NB4 (cell line): ENCODE measurements around the gene ATG12.

Source experiments
- POLR2A ChIP-seq: IDR thresholded peaks from 2 replicates; pipeline ENCODE4 v1.6.1; 2011; ENCODE audit warnings: mild to moderate bottlenecking; ENCODE audit not compliant: insufficient read length; ENCODE audit errors: extremely low read depth
- TF ChIP-seq, protein P1 (sequence below): IDR thresholded peaks from one replicate; pipeline ENCODE4 v1.5.1; 2012; ENCODE audit warnings: low read depth, low read length
- TF ChIP-seq, protein P2 (sequence below): IDR thresholded peaks from 2 replicates; pipeline ENCODE4 v1.6.1; 2011; ENCODE audit warnings: low read depth, low read length

DNA sequence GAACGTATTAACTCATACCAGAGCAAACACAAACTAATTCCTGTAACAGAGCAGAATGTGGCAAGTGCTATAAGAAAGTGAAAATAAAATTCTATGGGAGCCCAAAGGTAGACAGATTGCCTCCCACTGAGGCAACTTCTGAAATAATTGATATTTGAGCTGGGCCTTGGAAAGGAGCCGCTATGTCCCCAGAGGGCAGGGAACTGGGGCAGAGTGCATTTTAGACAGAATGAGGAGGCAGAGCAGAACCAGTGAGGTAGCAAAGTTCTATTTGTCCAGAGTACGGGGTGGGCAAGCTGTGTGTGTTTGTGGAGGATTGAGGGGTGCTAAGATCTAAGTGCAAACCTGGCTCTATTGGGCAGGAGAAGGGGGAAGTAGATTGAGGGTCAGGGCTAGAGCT, 44.7 kb downstream of the ATG12 start:
- TF ChIP-seq POLR2A: no peak
- TF ChIP-seq, protein P1, sequence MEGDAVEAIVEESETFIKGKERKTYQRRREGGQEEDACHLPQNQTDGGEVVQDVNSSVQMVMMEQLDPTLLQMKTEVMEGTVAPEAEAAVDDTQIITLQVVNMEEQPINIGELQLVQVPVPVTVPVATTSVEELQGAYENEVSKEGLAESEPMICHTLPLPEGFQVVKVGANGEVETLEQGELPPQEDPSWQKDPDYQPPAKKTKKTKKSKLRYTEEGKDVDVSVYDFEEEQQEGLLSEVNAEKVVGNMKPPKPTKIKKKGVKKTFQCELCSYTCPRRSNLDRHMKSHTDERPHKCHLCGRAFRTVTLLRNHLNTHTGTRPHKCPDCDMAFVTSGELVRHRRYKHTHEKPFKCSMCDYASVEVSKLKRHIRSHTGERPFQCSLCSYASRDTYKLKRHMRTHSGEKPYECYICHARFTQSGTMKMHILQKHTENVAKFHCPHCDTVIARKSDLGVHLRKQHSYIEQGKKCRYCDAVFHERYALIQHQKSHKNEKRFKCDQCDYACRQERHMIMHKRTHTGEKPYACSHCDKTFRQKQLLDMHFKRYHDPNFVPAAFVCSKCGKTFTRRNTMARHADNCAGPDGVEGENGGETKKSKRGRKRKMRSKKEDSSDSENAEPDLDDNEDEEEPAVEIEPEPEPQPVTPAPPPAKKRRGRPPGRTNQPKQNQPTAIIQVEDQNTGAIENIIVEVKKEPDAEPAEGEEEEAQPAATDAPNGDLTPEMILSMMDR: no peak
- TF ChIP-seq, protein P2, sequence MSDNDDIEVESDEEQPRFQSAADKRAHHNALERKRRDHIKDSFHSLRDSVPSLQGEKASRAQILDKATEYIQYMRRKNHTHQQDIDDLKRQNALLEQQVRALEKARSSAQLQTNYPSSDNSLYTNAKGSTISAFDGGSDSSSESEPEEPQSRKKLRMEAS: no peak
